HCT116 (cell line): ENCODE measurements around the gene ABCF3. TPM values are rescaled to one million over a fixed set of nuclear protein-coding genes. Genes with fewer than 3 reads are reported as not detected.

ENCODE experiments used
- ATAC-seq: fragments of 200-7000 bp; cut with Tn5 transposase; 2 replicates; pipeline ENCODE4 v1.9.1; 2020; ENCODE audit warnings: mild to moderate bottlenecking, moderate library complexity
- BruUV-seq: library from RNA; stranded (reverse); fragments of 400-500 nt; replicated peaks from 2 replicates; lab custom pipeline; 2021; lab: Mats Ljungman, UMichigan
- CTCF ChIA-PET: fragments of 300-600 bp; sonication (Branson Sonifier 250); formaldehyde crosslinking; loops from one replicate; lab custom pipeline; 2021; ENCODE audit warnings: antibody characterized with exemption; lab: Charles Lee
- POLR2A ChIA-PET: fragments of 300-600, 350-600 bp; sonication (Branson Sonifier 250); formaldehyde crosslinking; loops from one replicate; lab custom pipeline; 2021; ENCODE audit warnings: antibody characterized with exemption; lab: Charles Lee
- RAD21 ChIA-PET, 2 experiments: fragments of 300-600 bp; sonication (Branson Sonifier 250); formaldehyde crosslinking; loops; one replicate each; lab custom pipeline; 2023; ENCODE audit warnings: low total read pairs in 2 of 2; ENCODE audit not compliant: uncharacterized antibody in 2 of 2, unreplicated experiment in 2 of 2, low non-redundant PET in 1 of 2; lab: Charles Lee
- DNase-seq: peaks from one replicate; pipeline ENCODE4 v3.0.0-alpha.2; 2010; ENCODE audit warnings: low read depth, low spot score
- H2AFZ ChIP-seq: fragments of 200-600 bp; shearing (Covaris generic), sonication (generic); 2 replicates; pipeline ENCODE4 v1.6.1; 2017; ENCODE audit warnings: low read depth, mixed run types, mixed read lengths, antibody characterized with exemption, low read length; ENCODE audit not compliant: poor library complexity, severe bottlenecking
- H3K27ac ChIP-seq: 2 replicates; pipeline ENCODE4 v1.5.1; 2012; ENCODE audit warnings: low read depth, low read length
- H3K27me3 ChIP-seq: fragments of 200-600 bp; sonication (generic); 2 replicates; pipeline ENCODE4 v1.6.1; 2016; ENCODE audit warnings: mixed run types, low read length, mixed read lengths; ENCODE audit not compliant: insufficient read depth
- H3K36me3 ChIP-seq, 2 experiments: fragments of 200-500 bp in 1 of 2; fragments of 200-600 bp in 1 of 2; sonication (Bioruptor generic) in 1 of 2; sonication (generic) in 1 of 2; 2 replicates each; pipeline versions ENCODE4 v1.5.1 to v1.6.1; 2014 to 2016; ENCODE audit warnings: low read length in 2 of 2, inconsistent platforms in 1 of 2, mixed read lengths in 1 of 2, mixed run types in 1 of 2; ENCODE audit not compliant: insufficient read depth in 2 of 2, control insufficient read depth in 1 of 2
- H3K4me1 ChIP-seq, 2 experiments: fragments of 200-600 bp in 1 of 2; sonication (generic) in 1 of 2; 2 replicates each; pipeline versions ENCODE4 v1.5.1 to v1.6.1; 2012 to 2017; ENCODE audit warnings: low read length in 2 of 2, inconsistent platforms in 1 of 2, mild to moderate bottlenecking in 1 of 2, mixed read lengths in 1 of 2, mixed run types in 1 of 2, moderate library complexity in 1 of 2; ENCODE audit not compliant: insufficient read depth in 2 of 2, control insufficient read depth in 1 of 2
- H3K4me2 ChIP-seq: fragments of 200-600 bp; sonication (generic); 2 replicates; pipeline ENCODE4 v1.6.1; 2017; ENCODE audit warnings: mixed run types, low read length, mixed read lengths
- H3K4me3 ChIP-seq, 2 experiments: fragments of 200-600 bp in 1 of 2; sonication (generic) in 1 of 2; replicated peaks in 1 of 2; 2 replicates each; pipeline ENCODE4 v1.5.1; 2011 to 2016; ENCODE audit warnings: low read length in 2 of 2, control low read depth in 1 of 2, low read depth in 1 of 2, mild to moderate bottlenecking in 1 of 2, mixed read lengths in 1 of 2, mixed run types in 1 of 2
- H3K79me2 ChIP-seq: fragments of 200-600 bp; sonication (generic); 2 replicates; pipeline ENCODE4 v1.6.1; 2017; ENCODE audit warnings: mild to moderate bottlenecking, mixed run types, low read length, moderate library complexity, mixed read lengths; ENCODE audit not compliant: insufficient read depth
- H3K9ac ChIP-seq: fragments of 200-600 bp; sonication (generic); 2 replicates; pipeline ENCODE4 v1.6.1; 2016; ENCODE audit warnings: low read length, mixed read lengths
- H3K9me2 ChIP-seq: fragments of 200-600 bp; sonication (generic), shearing (Covaris generic); 2 replicates; pipeline ENCODE4 v1.6.1; 2017; ENCODE audit warnings: mixed run types, mild to moderate bottlenecking, moderate library complexity; ENCODE audit not compliant: insufficient read depth
- H3K9me3 ChIP-seq, 2 experiments: fragments of 200-500 bp in 1 of 2; fragments of 200-600 bp in 1 of 2; sonication (Bioruptor generic) in 1 of 2; sonication (generic) in 1 of 2; 2 replicates each; pipeline ENCODE4 v1.6.1; 2014 to 2017; ENCODE audit warnings: low read length in 2 of 2, mixed read lengths in 2 of 2, inconsistent platforms in 1 of 2, low read depth in 1 of 2, mild to moderate bottlenecking in 1 of 2, mixed run types in 1 of 2, moderate library complexity in 1 of 2; ENCODE audit not compliant: control insufficient read depth in 1 of 2, insufficient read depth in 1 of 2
- H4K20me1 ChIP-seq: fragments of 200-600 bp; sonication (generic), shearing (Covaris generic); 2 replicates; pipeline ENCODE4 v1.6.1; 2017; ENCODE audit warnings: mixed run types, mild to moderate bottlenecking, moderate library complexity; ENCODE audit not compliant: insufficient read depth
- EZH2phosphoT487 ChIP-seq: fragments of 200-600 bp; IDR thresholded peaks from 2 replicates; pipeline ENCODE4 v1.6.1; 2018; ENCODE audit warnings: antibody characterized with exemption, borderline replicate concordance
- SIN3A ChIP-seq: IDR thresholded peaks from 2 replicates; pipeline ENCODE4 v1.6.1; 2012; ENCODE audit warnings: low read depth
- SP1 ChIP-seq: IDR thresholded peaks from 2 replicates; pipeline ENCODE4 v1.6.1; 2012; ENCODE audit warnings: low read depth
- TCF7L2 ChIP-seq: IDR thresholded peaks from 2 replicates; pipeline ENCODE4 v1.7.0; 2011; ENCODE audit warnings: borderline replicate concordance, inconsistent platforms; ENCODE audit not compliant: insufficient read depth, insufficient read length; ENCODE audit errors: extremely low read depth
- ZFX ChIP-seq: fragments of 450-650 bp; IDR thresholded peaks from 2 replicates; pipeline ENCODE4 v1.6.1; 2017
- intact Hi-C: fragments of 100-400 bp; cut with micrococcal nuclease; formaldehyde crosslinking; loops from 2 replicates; pipeline ENCODE4 v1.10.0; 2022
- total RNA-seq: library from RNA; stranded (reverse); gene quantifications from one replicate; pipeline ENCODE4 v1.2.1, GENCODE V29; 2021; ENCODE audit not compliant: unreplicated experiment
- TF ChIP-seq, protein P1 (sequence below), 3 experiments: fragments of 200-600 bp in 1 of 3; sonication (generic) in 1 of 3; IDR thresholded peaks in 2 of 3; conservative IDR thresholded peaks in 1 of 3; 2 replicates each; pipeline ENCODE4 v1.5.1; 2012 to 2017; ENCODE audit warnings: low read depth in 2 of 3, low read length in 2 of 3, antibody characterized with exemption in 1 of 3, borderline replicate concordance in 1 of 3, control low read depth in 1 of 3, mild to moderate bottlenecking in 1 of 3, mixed read lengths in 1 of 3, mixed run types in 1 of 3, moderate library complexity in 1 of 3; ENCODE audit not compliant: insufficient read depth in 1 of 3

The ABCF3 gene
- total RNA-seq, 1 experiment from 2014 or later = 74.6 TPM

- no peaks in the 10 kb centered on the region for H3K9me3 ChIP-seq
- ATAC-seq = no peak
- ChIA-PET RAD21 (no interaction called here), POLR2A (interaction anchor here (0.6 kb wide), 1 partner anchor 10 kb away, joined by 5 read pairs; no protein-coding TSS in a partner anchor), CTCF (interaction anchor here (1.5 to 2.0 kb wide), 4 partner anchors 8 to 248 kb away, joined by 3 to 7 read pairs (median 4); partner anchors contain the start of gene EIF2B5)
- no peak overlapping the region for H3K9ac ChIP-seq
- H2AFZ ChIP-seq = no peak overlapping the region
- no peak for TF ChIP-seq TCF7L2
- TF ChIP-seq ZFX = no peak
- TF ChIP-seq, protein P1, sequence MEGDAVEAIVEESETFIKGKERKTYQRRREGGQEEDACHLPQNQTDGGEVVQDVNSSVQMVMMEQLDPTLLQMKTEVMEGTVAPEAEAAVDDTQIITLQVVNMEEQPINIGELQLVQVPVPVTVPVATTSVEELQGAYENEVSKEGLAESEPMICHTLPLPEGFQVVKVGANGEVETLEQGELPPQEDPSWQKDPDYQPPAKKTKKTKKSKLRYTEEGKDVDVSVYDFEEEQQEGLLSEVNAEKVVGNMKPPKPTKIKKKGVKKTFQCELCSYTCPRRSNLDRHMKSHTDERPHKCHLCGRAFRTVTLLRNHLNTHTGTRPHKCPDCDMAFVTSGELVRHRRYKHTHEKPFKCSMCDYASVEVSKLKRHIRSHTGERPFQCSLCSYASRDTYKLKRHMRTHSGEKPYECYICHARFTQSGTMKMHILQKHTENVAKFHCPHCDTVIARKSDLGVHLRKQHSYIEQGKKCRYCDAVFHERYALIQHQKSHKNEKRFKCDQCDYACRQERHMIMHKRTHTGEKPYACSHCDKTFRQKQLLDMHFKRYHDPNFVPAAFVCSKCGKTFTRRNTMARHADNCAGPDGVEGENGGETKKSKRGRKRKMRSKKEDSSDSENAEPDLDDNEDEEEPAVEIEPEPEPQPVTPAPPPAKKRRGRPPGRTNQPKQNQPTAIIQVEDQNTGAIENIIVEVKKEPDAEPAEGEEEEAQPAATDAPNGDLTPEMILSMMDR (IDR thresholded peaks at IDR 0.05 in 2 of 3, conservative IDR thresholded peaks at IDR 0.05 in 1 of 3; ENCODE audit: borderline replicate concordance in 1 of 3, insufficient read depth in 1 of 3, low read depth in 2 of 3, low read length in 2 of 3) = no peak
- TF ChIP-seq EZH2phosphoT487 = no peak
- H3K27ac ChIP-seq = no peak overlapping the region
- no peaks in the 10 kb centered on the region for H4K20me1 ChIP-seq
- DNase-seq = no peak
- H3K9me2 ChIP-seq = no peaks in the 10 kb centered on the region
- intact Hi-C loops = no loop called here
- H3K4me3 ChIP-seq = no peak overlapping the region
- peaks cover 38 to 47% of the 10 kb centered on the region in 2 experiments for H3K36me3 ChIP-seq
- peaks cover 18% of the 10 kb centered on the region for H3K79me2 ChIP-seq
- BruUV-seq = no TSS peak
- no peaks in the 10 kb centered on the region for H3K27me3 ChIP-seq
- no peak overlapping the region for H3K4me2 ChIP-seq
- 0 out of 4 replicates have a peak, but pooled peaks cover 0 to 8% of the 10 kb centered on the region in 2 experiments for H3K4me1 ChIP-seq
Measured at GRCh38 chr3:184143327-184143726, 42.7 kb upstream of the ABCF3 start.

- H3K9me3 ChIP-seq = no peaks in the 10 kb centered on the region
- H3K27ac ChIP-seq = peak overlapping the region; percentile 11; the same call in 1 of the 2 replicates
- H2AFZ ChIP-seq = no peak overlapping the region
- peaks cover 0 to 13% of the 10 kb centered on the region in 2 experiments; a peak in 1 of 4 replicates for H3K4me1 ChIP-seq
- H3K27me3 ChIP-seq = no peaks in the 10 kb centered on the region
- H4K20me1 ChIP-seq = no peaks in the 10 kb centered on the region
- H3K4me3 ChIP-seq = no peak overlapping the region
- ChIA-PET RAD21 (interaction anchor here (0.7 to 1.4 kb wide), 2 partner anchors 117 to 140 kb away, joined by 3 to 4 read pairs; partner anchors contain the start of gene CAMK2N2 (in 1 of the 2)), POLR2A (interaction anchor here (2.3 kb wide), 1 partner anchor 9 kb away, joined by 7 read pairs; the partner anchor contains the start of gene EIF2B5), CTCF (interaction anchor here (1.2 to 2.1 kb wide), 8 partner anchors 10 to 249 kb away, joined by 3 to 9 read pairs (median 4); partner anchors contain the start of genes EEF1AKMT4 and EIF2B5)
- H3K9ac ChIP-seq = no peak overlapping the region
- H3K79me2 ChIP-seq = peaks cover 12% of the 10 kb centered on the region
- no peaks in the 10 kb centered on the region for H3K9me2 ChIP-seq
- TF ChIP-seq SP1 (no peak), SIN3A (no peak)
- ATAC-seq (no peak), DNase-seq (no peak)
- no peak overlapping the region for H3K4me2 ChIP-seq
- no TSS peak for BruUV-seq
- intact Hi-C loops = loop anchor here (2.0 kb wide), 1 partner anchor 104 kb away; the partner anchor contains the start of genes ALG3 and EEF1AKMT4
- H3K36me3 ChIP-seq = peaks cover 38 to 47% of the 10 kb centered on the region in 2 experiments
Measured at GRCh38 chr3:184144505-184144904, 41.5 kb upstream of the ABCF3 start.
